ENCODE measurements around the gene RAB10.

GRCh38 chr2:26000561-26001082, 33.3 kb upstream of the RAB10 start:
- no peak for TF ChIP-seq CTCF (IDR thresholded peaks at IDR 0.05; ENCODE audit: low read depth, low read length, missing input control)
- no peak for TF ChIP-seq YY1 (IDR thresholded peaks at IDR 0.05)
- TF ChIP-seq, protein P1, sequence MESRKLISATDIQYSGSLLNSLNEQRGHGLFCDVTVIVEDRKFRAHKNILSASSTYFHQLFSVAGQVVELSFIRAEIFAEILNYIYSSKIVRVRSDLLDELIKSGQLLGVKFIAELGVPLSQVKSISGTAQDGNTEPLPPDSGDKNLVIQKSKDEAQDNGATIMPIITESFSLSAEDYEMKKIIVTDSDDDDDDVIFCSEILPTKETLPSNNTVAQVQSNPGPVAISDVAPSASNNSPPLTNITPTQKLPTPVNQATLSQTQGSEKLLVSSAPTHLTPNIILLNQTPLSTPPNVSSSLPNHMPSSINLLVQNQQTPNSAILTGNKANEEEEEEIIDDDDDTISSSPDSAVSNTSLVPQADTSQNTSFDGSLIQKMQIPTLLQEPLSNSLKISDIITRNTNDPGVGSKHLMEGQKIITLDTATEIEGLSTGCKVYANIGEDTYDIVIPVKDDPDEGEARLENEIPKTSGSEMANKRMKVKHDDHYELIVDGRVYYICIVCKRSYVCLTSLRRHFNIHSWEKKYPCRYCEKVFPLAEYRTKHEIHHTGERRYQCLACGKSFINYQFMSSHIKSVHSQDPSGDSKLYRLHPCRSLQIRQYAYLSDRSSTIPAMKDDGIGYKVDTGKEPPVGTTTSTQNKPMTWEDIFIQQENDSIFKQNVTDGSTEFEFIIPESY (IDR thresholded peaks at IDR 0.05): no peak
- TF ChIP-seq EGR1 (IDR thresholded peaks at IDR 0.05; ENCODE audit: low read depth in 2 of 2): peak in 1 of 2 donors; percentile 14
- no peak for TF ChIP-seq SP1 (IDR thresholded peaks at IDR 0.05)
- TF ChIP-seq REST (IDR thresholded peaks at IDR 0.05): no peak
- TF ChIP-seq JUND (IDR thresholded peaks at IDR 0.05): no peak

Data from liver (tissue), 3 donors.